SIG-M5 treated with dmso at 0.1 percent for 504 hours (cell line): ENCODE data around the gene THBD.

Experiments
- DNase-seq: peaks from one replicate; lab custom pipeline; 2025; ENCODE audit not compliant: unreplicated experiment; lab: John Stamatoyannopoulos, UW

THBD gene

DNA sequence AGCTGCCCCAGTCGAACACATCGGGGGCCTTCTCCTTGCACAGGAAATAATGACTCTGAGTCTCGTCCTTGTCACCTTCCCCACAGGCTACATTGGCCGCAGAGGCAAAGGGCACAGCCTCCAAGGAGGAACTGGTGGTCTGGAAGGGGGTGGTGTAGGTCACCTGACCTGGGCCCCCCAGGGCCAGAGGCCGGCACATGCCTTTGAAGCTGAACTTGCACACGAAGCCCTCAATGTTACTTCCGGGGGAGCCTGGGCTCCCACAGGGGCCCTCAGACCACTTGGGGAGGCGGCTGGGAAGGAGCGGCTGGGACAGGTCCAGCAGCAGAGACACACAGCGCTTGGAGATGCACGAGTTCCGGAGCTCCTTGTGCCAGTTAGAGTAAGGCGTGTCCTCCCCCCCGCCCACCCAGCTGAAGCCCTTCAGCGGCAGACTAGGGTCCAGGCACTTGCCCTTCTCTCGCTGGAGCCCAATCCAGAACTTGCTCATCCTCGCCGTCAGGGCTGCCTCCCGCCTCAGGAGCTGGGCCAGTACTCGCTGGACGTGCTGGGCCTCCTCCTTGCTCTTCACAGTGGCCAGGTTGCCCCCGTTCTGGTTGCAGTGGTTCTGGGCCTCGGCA, 36.1 kb upstream of the THBD start:
- DNase-seq, result peak; percentile 78

DNA sequence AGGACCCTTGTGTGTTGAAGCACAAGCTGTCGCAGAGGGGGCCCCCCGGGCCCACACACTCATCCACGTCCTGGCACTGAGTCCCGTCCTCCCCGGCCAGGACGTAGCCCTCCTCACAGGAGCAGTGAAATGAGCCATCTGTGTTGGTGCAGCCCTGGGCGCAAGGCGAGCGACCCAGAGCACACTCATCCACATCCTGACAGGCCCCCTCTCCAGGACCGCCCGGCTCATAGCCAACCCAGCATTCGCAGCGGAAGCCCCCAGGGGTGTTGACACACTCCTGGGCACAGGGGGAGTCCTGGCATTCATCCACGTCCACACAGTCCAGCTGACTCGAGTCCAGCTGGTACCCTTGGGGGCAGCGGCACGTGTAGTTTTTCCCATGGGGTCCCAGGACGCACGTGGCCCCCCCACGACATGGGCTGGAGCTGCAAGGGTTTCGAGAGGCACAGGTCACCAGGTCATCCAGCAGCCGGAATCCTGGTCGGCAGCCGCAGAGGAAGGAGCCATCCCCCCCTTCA, 35.4 kb upstream of the THBD start:
- peak; percentile 52 for DNase-seq

DNA sequence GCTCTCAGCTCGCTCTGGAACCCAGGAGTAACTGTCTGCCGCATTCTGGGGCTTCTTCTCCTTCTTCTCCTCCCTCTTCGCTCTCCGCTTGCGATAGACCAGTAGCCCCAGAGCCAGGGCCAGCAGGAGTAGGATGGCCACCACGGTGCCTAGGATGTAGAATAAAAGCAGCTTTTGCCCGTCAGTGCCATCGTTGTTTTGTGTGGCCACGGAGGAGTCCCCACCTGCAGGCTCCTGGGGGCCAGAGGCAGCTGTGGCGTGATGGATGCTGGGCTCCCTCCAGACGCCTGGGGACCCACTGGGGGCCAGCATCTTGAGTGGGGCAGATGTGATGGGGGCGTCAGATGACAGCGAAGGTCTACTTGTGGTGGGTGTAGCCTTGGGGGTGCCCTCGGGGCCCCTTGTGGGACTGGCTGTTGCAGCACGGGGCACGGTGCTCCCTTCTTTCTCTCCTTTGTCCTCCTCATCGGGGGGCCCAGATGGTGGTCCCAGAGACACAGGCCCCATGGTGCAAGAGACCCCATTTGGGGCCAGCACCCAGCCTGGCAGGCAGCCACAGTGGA, 34.9 kb upstream of the THBD start:
- DNase-seq, result no peak

DNA sequence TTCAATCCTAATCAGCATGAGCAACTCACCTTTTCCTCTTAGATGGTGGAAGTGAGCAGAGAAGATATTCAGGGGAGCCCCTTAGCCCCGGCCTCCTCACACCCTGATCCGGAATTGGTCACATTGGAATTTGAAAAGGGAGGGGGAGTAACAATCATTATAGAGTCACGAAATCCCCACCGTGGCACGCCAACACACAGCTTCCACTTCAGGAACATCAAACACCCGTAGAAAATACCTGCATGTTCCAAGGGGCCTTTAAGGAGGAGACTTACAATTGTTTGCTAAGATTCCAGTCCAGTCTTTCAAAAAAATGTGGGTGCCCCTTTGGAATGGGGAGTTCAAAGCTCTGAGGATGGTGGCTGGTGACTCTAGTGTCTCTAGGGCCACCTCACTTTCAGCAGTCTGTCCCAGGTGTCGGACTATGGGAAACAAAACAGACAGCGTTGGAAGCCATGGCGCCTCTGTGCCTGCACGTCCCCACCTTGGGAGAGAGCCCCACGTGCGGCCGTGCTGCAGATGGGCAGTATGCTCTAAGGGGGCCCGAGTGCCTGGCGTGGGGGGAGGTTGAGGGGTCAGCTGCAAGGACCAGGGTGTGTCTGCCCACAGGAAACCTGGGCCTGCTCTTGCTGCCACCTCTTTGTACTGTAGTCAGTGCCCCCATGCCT, 34.2 kb upstream of the THBD start:
- no peak for DNase-seq

DNA sequence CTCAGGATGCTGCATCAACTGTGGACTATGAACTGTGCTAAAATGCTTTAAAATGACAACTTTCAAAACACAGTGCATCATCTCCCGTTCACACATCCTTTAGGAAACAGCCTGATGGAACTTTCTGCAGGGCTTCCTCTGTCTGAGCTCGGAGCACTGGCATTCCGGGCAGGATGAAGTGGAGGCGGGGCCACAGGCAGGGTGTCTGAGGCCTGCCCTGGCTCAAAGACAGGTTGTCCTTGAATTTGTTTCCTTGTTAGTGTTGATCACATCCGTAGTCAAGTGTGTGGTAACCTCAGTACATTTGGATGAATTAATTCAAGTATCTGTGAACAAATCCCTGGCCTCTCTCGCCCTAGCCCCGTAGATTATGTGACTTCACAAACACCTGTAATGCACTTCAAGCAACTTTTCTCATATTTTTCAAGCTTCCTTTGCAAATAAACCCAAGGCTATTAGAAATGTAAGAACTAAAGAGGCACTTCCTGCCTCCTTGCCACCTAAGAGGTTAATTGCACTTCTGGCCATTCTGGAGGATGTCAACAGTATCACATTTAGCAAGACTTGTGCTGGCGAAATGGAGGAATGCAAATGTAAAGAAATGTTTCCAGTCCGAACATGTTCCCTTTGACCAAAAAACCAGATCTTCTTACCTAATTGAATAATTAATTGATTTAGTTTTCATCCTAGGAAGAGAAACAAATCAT, 33.5 kb upstream of the THBD start:
- DNase-seq, result peak; percentile 31

DNA sequence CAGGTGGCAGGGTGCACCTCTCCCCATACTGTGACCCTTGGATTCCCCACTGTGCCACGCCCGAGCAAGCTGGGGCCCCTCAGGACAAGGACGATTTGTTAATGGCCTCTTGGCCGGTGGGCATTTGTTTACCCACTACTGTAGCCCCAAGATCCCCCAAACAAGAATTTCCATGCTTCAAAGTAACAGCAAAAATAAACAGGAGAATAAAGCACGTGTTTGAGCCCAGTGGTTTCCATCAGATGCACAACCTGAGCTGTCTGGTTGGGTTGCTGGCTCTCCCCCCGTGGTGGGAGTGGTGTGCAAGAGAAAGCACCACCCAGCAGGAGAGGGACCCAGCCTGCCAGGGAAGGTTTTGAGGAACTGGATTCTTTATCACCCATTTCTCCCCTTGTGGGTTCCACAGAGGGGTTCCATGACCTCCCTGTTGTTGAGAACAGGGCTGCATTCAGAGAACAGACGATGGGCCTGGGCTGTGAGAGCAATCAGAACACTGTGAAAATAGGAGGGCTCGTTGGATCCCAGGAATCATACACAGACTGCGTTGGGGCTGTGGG, 31.9 kb upstream of the THBD start:
- DNase-seq, result peak; percentile 74

DNA sequence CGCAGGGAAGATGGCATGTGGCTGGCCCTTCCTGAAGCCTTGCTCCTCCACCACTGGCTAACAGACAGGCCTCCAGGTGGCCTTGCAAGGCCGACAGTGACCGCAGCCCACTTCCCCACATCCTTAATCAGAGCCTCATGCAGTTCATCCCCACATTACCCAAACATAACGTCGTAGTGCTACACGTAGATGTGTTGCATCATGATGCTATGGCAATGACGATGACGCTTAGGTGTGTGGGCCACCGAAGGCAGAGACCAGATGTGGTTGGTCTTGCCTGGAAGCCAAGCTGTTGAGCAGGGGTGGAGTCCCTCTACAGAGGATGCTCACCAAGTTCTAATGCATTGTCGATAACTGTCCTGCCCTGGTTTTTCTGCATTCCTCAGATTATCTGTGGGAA, 31.0 kb upstream of the THBD start:
- no peak for DNase-seq

DNA sequence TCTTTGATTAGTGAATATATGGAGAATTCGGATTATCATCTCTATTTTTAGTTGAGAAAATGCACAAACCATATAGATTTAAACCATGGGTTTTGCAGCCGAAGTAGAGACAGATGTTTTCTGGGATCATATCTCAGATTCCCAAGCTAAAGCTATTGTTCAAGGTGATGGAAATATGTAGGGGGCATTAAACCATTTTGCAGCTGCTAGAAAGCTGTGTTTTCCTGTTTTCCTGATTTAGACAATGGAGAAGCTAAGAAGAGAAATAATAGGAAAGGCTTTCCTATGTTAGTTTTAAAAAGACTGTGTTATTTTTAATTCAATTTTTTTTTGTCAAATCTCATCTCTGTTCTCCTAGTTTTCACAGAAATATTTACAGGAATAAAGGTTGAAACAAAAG, 30.5 kb upstream of the THBD start:
- DNase-seq, result no peak

DNA sequence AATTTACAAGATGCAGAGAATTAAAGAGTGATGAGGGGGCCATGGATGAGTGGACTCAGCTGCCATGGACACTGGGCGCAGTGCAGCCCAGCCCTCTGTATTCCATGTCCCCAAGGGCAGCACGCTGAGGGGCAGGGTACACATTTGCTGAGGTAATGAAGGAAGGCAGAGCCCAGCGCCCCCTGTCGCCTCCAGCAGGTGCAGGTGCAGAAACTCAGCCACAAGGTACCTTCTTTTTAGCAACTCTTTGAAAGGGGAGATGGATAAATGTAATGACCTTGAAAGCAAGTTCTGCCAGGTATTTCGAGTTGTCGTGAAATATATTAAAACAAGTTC, 29.5 kb upstream of the THBD start:
- DNase-seq, result no peak

DNA sequence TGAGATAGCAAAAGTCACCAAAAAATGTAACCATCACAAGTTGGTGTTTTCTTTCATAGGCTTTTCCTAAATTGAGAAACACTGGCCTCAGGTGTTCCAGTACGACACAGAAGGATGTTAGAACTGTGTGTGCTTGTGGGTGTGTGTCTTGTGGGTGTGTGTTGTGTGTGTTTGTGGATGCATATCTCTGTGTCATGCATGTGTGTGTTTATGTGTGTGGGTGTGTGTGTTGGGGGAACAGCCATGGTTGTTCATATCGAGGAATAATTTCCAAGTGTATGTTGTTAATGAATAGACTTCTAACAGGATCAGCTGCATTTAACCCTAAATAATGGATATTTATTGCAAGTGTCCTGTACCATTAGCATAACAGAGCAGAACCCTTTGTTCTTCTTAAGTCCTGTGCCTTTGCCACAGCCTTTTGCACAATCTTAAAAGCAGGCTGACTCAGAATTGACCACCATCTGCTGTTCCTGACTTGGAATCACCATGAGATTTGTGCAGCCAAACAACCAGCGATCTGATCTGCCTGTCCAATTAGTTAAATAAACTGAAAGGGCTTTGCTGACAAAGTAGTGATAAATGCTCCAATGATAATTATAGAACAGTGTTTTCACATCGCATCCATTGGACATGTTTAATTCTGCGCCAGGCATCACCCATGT, 29.0 kb upstream of the THBD start:
- no peak for DNase-seq

DNA sequence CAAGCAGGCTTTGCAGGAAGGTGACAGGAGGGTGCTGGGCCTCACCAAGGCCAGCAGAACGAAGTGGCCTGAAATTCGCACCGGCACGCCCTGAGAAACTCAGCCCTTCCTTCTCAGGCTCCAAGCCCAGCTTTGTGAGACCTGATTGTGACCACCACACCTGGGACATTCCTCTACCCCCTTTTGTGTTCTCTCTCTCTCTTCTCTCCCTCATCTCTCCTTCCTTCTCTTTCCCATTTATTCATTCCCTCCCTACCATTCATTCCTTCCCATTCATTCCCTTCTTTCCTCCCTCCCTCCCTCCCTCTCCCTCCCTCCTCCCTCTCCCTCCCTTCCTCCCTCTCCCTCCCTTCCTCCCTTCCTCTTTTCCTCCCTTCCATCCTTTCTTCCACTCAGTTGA, 27.8 kb upstream of the THBD start:
- no peak for DNase-seq

DNA sequence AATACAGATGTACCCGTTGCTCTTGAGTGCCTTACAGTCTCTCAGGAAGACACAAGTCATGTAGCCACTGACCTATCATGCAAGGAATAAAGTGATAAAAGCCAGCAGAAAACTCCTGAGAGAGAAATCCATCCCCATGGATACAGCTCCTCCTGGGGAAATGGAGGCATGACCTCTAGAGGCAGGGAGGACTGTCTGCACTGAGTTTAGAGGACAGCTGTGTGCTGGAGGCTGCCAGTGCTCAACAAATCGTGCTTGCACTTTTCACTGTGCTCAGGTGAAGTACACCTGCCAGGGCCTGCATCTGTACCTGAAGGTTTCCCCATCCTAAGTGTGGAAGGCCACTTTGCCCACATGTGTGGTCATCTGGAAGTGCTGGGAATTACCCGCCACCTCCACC, 24.6 kb upstream of the THBD start:
- no peak for DNase-seq

DNA sequence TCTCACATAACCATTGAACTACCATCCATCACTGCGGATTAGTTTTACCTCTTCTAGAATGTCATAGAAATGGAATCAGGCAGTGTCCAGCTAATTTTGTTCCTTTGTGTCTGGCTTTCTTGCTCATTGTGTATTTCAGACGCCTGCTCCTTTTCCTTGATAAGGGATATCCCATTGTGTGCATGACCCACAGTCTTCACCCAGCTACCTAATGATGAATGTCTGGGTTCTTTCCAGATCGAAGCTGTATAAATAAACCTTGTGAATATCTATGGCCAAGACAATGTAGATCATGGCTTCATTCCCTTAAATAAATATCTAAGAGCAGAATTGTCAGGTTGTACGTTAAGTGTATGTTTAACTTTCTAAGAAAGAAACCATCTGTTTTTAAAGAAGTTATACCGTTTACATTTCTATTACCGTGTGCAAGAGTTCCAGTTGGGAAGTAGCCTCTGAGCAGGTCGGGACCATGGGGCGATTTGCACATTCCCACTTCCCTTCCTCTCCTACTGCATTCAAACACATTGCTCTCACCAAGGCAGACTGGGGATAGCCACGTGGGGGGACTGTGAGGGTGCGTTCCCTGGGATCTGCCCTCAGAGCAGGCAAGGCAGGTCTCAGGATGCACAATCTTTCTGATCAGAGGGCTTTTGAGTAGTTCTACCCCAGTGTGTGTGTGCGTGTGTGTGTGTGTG, 23.6 kb upstream of the THBD start:
- no peak for DNase-seq

DNA sequence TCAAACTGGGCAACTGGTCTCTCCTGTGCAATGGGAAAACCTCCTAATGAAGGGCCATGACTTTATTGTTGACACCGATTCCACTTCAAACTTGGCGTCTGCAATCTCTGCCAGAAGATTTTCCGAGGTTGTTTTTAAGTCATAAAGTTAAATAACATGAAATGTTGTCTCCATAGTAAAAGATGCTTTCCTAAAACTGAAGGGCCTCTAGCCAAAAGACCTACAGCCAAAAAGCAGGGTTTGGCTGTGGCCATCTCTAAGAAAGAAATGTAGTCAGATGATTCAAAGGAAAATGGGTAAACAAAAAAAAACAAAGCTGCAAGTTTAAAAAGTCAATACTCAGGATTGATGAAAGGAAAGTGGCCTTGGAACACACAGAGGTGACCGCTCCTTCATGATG, 22.5 kb upstream of the THBD start:
- DNase-seq, result no peak

DNA sequence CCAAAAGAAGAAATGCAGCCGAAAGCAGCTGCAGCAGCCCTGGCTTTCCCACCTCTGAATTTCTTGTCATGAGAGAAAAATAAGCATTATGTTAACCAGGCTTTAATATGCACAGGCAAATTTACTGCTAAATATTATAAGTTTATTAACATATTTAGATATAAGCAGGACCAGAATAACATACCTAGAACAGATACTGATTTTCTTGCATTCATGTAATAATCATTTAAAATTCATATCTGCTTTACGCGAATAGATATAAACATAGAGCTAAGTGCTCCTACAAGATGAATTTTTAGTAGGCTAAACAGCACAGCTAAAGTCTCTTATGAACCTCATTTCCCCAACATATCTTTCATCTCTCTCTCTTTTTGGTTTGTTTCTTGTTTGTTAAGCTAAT, 21.9 kb upstream of the THBD start:
- no peak for DNase-seq

DNA sequence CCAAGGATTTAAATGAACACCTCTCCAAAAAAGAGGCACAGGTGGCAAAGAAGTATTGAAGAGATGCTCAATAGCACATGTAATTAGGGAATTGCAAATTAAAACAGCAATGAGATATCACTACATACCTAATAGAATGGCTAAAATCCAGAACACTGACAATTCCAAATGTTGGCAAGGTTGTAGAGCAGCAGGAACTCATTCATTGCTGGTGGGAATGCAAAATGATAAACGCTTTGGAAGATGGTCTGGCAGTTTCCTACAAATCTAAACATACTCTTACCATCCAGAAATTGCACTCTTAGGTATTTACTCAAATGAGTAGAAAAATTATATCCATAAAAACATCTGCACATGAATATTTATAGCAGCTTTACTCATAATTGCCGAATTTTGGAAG, 19.6 kb upstream of the THBD start:
- no peak for DNase-seq

DNA sequence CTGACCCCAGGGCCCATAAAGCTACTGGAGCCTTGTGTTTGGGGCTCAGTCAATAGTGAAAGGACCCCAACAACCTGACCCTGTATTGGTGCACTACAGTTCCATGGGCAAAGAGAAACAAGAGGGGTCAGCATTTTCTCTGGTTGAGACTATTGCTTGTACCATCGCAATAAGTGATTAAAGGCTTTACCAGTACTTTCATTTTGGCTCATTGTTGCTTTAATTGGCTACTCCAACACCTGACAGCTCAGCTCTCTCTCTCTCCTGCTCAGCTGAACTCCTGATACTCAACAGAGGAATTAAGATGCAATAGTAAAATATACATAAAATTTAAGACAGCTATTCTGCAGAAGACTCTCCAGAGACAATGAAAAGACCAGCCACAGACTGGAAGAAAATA, 18.8 kb upstream of the THBD start:
- no peak for DNase-seq

DNA sequence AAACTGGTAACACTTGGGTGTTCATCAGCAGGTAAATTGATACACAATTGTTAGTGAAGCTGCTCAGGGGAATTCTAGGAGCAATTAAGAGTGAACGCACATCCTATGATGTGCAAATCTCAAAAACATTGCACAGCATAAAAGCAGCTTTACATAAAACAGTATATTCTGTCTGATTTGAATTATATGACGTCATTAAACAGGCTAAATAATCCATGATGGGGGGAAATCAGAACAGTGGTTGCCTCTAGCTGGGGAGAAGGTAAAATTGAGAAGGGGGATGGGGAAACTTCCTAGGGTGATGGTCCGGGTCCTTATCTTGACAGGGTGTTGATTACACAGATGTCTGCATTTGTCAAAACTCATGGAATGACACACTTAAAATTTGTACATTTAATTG, 17.3 kb upstream of the THBD start:
- DNase-seq, result no peak

DNA sequence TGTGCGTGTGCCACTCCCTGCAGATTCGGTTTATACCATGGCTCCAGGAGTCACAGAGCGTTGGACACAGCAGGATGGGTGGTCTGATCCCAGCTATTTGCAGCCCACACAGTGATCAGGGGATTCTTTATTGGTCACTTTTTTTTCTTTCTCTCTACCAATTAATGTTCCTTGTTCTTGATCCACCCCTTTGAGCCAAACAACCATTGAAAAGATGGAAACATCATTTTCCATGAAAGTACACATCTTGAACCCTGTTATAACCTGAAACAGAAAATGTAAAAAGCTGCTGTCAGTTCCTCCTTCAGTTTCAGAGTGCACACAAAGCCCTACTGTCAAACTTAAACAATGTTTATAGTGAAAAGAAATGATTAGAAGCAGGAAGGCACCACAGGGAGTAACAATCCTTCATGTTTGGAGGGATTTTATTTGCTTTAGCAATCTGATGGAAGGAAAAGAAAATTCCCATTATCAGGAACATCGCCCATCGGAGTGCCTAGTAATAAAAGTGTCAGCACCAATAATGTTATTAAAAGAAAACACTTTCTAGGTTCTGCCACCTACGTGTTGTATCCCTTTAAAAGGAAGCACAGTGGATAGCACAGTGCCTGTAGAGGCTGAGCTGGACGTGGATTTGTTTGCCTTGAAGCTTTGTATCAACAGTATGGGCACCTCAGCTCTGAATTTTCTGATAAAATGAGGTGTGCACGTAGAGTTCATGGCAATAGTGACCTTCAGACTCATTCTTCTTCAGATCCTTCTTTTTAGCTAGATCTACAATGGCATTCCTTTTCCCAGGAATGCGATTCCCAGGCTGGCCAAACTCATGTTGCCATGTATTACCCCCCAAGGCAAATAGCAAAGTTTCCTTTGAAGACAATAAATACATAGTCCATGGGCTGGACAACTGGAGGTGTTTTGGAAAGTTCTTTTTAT, 16.1 kb upstream of the THBD start:
- DNase-seq, result no peak

DNA sequence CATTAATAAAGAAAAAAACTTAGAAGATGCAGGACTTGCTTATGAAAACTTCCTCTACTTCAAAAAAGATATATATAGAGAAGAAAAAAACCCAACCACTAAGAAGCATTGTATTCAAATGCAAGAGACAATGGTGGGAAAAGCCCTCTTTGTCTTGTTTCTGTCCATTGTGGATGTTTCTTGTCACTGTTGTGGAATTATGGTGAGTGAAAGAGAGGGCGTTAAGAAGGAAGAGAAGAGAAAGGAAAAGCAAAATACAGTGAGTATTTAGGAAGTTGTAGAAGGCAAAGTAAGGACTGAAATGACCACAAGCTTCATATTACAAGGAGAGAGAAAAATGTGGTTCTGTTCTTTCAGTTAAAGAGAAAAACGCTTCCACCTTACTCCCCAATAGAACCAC, 14.1 kb upstream of the THBD start:
- no peak for DNase-seq
